Measurements from ENCODE around the gene FRMD3.

The FRMD3 gene

DNA sequence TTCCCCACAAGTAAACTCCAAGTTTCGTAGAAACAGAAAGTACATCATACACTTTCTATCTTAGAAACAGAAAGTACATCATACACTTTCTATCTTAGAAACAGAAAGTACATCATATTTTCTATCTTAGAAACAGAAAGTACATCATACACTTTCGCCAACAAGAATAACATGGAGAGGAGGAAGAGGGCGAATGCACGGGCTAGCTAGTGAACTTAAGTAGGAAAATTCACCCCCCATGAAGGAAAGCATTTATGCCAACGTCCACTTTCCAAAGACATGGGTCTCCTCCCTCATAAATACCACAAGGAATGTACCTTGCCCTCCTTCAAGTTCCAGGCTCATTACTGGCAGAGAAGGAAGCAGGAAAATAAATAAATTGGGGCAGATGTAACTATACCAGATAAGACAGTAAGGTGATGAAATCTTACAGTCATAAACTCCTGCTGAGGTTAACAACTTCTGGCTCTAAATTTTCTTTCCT, 64.7 kb downstream of the FRMD3 start:
- DNase-seq (ENCODE audit: low read depth): no peak

DNA sequence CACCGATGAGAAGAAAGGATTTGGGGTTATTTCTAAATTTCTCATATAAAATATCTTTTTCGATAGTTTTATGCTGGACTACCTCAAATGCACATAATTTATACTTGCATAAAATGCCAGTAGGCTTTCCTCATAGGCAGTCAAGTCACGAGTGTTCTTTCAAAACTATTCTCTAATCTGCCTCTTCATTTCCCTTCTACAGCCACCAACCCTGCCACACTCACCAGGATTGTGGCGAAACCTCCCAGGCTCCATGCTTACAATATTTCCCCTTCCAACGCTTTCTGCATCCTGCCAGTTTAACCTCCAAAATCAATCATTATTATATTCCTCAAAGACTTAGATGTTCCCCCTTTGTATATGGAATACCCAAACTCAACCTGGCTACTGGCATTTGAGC, 65.4 kb downstream of the FRMD3 start:
- no peak for DNase-seq (ENCODE audit: low read depth)

DNA sequence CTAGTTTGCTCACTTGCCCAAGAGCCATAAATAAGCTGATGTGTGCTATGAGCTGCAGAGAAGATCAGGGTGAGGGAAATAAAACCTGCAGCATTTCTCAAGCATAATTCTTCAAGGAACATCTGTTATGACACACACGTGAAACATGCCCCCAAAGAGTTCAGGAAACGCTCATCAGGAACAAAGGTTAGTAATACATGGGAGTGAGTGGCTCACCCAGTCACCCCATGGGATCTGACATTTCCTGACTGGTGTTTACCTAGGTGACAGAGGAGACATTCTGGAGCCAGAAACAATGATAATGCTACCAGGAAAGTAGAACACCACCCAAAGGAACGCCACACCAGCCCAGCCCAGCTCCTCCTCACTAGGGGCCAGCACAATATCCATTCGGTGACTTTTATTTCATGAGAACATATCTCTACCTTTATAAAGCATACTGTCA, 66.0 kb downstream of the FRMD3 start:
- DNase-seq (ENCODE audit: low read depth): no peak

DNA sequence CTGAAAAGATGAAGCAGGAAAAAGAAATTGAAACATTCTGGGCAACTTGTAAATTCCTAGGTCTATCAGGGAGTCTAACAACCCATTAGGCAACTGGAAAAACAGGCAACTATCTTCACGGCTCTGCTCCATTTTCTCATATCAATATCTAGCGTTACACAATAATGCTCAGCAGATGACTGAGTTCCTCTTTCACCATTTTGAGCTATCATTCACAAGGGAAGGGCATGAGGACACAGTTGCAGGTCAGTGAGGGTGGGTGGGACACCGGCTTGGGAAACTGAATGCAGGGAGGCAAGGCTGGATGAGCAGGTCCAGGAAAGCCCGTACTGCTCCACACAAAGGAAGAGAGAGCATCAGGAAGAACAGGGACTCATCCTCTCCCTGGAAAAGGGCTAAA, 67.0 kb downstream of the FRMD3 start:
- DNase-seq (ENCODE audit: low read depth): no peak

DNA sequence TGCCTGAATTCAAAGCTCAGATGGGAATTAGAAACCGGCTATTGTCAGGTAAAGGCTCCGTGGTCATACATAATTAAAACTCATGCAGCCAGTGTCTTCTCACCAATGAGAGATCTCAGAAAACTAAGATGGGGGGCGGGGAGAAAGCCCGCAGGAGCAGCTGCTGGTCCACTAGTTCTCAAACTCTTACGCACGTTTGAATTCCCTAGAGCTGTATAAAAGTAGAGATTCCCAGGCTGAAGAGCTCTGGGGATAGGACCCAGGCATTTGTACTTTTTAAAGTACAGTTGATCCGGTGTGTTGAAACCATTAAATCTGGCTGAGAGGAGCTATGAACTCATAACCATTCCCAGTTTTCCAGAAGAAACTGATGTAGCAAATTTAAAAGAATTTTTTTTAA, 68.5 kb downstream of the FRMD3 start:
- no peak for DNase-seq (ENCODE audit: low read depth)

DNA sequence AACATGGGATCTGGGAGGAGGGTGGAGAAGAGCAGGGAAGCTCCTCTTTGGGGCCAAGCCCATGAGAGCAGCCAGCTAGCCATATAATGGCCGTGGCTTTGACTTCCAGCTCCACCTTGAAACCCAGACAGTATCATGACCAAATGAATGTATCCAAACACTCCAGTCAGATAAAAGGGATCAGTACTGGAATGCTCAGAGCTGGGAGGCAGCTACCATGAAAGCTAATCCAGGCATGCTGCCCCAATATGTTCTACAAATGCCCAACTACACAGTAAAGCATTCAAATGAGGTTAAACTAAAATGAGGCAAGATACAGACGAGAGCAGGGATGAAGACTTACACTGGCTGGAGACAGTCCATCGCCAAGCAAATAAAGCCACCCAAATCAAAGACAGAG, 69.4 kb downstream of the FRMD3 start:
- no peak for DNase-seq (ENCODE audit: low read depth)

DNA sequence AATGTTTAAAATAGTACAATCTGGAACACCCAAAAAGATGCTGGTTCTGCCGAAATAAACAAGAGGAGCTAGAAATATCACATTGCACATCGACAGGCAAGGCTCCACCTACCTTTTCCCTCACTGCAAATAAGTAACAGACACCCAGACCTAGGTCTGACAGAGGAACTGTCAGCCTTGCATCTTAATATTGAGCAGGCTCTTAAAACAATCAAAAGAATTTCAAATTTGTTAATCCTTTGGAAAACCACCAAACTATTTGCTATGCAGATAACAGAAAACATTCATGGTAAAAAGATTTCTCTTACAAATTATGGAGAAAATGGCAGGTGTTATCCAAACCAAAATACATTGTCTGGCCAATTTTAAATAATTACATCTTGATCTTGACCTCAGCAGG, 71.3 kb downstream of the FRMD3 start:
- no peak for DNase-seq (ENCODE audit: low read depth)

DNA sequence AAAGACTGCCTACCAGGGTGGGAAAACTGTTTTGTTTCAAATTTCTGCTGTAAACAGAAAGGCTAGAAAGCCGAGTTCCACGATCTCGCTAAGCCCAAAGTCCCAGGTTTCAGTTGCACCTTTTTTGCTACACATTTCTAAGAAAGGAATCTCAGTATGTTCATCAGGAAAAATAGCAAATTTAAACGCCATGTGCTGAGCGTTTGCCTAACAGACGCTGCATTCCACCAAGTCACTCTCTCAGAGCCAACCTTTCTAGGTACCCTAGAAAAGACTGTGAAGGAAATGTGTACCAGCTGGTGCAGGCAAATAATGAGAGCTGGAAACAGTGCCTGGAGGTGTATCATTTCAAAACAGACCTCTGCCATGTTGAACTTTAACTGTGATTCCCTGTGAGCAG, 71.8 kb downstream of the FRMD3 start:
- DNase-seq (ENCODE audit: low read depth): no peak

DNA sequence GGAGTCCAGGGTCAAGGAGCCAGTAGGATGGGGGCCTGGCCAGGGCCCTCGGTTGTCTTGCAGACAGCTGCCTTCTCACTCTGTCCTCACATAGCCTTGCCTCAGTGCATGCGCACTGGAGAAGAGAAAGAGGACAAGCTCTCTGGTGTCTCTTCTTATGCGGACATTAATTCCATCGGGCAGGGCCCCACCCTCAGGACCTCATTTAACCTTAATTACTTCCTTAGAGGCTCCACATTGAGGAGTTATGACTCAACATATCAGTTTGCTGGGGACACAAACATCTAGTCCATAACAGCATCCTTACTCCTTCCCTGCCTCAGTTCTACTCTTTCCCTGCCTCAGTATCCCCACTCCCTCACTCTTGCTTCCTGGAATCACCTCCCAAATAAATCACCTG, 78.4 kb downstream of the FRMD3 start:
- no peak for DNase-seq (ENCODE audit: low read depth)

DNA sequence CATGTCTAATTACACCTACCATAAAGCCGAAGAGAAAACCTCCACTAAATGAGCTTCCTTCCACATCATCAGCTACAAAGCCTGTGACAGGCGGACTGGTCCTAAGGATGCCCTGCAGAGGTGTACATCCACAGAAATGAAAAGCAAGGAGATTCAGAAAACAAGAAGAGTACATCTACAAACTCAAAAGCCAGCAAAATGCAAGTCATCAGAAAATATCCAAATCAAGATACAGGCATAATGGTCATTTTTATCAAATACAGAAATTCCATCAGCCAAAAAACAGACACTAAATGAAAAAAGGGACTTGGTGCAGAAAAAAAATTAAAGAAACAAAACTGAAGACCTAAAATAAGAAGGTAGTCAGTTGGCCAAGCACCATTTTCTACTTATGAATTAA, 79.7 kb downstream of the FRMD3 start:
- no peak for DNase-seq (ENCODE audit: low read depth)

DNA sequence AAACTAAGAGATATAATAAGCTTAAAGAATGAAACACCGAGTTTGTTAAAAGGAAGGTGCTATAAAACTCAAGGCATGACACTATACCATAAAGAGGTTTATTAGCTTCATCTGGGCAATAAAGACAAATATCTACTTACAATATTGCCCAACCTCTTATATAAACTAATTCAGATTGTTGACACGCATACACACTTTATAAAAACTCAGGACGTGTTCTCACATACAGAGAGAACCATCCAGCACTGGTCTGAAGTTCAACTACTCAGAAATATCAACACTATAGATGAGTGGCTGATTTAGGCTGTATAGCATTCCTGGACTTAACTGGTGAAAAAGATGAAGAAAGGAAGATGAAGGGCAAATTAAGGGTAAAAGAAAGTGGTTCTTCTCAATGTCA, 81.2 kb downstream of the FRMD3 start:
- no peak for DNase-seq (ENCODE audit: low read depth)

DNA sequence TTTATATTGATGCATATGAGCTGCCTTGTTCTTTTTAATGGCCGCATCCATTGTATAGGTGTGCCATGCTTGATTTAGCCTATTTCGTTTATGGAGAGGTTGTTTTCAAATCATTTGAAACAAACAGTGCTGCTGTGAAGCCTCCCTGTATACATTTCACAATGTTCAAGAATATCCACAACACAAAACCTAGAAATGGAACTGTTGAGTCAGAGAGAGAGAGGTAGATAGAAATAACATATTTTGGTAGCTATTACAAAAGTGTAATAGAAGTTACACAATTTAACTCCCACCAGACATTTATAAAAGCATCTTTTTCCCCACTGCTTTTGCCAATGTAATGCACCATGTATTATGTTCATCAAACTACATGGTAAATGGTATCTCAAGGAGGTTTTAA, 82.0 kb downstream of the FRMD3 start:
- DNase-seq (ENCODE audit: low read depth): no peak

DNA sequence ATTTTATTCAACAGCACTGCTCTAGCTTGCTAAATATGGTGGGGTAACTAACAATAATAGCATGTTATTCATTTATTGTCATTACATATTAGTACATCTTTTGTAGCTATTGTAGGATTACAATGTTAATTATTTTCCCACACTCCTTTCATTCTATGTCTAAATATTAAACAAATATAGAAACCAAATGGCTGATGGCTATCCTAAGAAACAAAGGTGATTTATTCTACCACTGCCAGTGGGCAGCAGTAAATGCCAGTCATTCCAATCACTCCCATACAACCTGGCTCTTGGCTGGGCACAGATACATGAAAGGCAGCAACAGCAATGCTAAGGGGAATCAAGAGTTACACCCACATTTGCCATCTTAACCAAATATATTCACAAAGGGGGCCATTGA, 84.1 kb downstream of the FRMD3 start:
- DNase-seq (ENCODE audit: low read depth): no peak

DNA sequence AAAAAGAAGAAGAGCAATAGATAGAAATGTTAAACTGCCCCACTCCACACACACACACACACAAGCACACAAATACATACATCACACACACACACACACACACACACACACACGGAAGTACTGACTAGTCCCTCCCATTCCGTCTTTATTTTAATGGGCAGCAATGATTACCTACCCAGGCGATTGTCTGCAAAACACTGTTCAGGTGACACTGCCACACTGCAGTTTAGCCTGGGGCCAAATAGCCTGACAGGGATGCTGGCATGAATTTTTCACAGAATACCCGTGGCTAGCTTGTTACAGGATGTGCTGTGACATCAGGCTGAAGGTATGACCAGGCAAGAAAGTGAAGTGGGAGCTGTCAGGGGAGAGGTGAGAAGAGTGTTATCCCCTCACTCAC, 86.9 kb downstream of the FRMD3 start:
- no peak for DNase-seq (ENCODE audit: low read depth)

DNA sequence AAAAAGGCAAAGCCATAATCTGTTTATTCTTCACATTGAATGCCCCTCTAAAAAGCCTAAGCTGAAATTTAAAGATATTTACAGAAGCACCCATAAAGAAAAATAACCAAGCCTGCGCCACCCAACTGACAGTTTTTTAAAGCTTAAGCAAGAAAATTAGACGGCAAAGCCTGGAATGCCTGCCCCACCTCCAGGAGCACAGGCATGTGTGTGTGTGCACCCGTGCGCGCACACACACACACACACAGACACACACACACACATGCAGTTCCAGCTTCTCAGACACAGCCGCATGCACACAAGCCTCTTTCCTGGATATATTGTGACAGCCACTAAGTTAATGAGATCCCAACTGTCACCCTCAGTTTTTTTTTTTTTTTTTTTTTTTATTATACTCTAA, 88.2 kb downstream of the FRMD3 start:
- DNase-seq (ENCODE audit: low read depth): no peak

DNA sequence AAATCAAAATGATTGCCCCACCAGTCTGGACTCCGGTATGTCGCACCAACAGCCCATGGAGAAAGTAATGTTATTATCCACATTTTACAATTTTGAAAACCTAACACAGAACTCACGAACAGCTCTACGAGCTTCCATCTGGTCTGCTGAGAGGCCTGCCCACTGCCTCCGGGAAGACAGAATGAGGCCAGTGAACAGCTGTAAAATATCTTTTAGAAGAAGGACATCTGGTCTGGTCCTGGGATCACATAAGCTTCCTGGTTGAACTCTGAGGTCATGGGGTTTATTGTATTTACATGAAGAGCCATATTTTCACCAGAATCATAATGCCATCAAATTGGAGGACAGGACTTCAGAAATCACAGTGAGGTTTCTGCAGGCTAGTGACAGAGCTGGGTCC, 89.0 kb downstream of the FRMD3 start:
- no peak for DNase-seq (ENCODE audit: low read depth)

DNA sequence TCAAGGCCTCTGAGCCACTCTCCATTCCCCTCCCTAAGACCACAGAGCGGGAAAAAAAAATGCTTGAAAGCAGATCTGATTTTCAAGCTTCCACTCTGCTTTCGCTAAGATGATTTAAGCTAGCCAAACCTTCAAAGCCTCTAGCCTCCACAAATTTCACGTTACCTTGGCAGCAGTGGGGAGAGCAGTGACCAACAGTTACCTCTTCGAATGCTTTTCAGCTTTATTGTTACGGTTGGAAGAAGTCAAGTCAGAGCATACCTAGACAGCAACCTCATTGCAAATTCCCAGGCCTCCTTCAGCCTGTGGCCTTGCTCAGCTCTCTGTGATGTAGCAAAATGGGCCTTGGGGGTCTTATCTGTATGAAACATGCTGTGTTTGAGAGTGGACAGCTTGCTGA, 89.6 kb downstream of the FRMD3 start:
- no peak for DNase-seq (ENCODE audit: low read depth)

DNA sequence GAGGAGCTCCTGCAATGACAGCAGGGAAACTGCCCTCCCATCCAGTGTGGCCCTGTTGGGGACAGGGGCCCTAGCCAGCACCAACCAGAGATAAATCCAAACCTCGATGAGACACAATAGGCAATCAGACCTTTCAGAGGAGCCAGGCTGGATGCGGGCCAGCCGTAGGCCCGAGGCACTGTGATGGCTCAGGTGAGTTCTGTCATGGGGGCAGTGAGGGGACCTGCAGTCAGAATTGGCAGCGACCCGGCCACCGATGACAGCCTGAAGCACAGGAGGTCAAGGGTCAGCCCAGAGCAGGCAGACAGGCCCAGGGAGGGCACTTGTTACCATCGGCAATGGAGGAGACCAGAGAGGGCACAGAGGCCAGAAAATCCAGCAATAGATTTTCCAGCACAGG, 90.8 kb downstream of the FRMD3 start:
- no peak for DNase-seq (ENCODE audit: low read depth)

DNA sequence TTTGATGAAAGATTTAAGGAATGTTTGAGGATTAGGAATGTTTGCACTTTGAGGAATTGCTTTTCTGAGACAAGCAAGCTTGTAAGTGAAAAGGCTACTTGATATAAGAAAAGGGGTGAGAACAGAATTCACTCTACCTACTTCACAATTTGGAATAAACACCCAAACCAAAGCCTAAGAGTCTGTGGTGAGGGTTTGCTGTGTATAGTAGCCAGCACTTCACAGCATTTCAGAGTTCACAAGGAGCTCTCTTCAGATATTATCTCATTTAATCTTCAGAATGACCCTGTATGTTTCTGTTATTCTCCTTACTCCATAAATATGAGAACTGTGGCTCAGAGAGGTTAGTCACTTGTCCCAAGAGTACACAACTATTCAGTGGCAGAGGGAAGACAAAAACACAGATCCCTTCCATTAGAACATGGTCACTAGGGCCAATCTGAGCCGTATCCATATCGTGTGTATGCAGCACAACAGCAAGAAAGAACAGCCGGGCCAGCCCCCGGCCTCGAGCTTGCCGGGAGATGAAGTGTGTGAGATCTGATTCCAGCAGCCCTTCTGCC, 92.4 kb downstream of the FRMD3 start:
- no peak for DNase-seq (ENCODE audit: low read depth)

DNA sequence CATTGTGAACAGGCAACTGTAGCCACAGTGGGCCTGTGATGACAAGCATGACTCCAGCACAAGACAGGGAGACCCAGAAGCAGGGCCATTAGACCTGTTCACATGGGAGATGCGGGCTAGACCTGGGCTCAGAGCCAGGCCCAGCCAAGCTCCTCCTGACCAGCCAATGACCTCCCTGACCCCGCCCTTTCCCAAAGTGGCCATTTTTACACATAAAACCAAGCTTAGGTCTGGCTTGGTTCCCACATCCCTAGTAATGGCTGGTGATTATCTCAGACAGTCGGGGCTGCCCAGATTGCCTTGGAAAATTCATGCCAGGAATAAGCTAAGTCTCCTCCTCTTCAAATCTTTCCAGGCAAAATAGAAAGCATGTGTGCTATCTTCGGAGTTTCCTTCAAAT, 94.1 kb downstream of the FRMD3 start:
- no peak for DNase-seq (ENCODE audit: low read depth)

DNA sequence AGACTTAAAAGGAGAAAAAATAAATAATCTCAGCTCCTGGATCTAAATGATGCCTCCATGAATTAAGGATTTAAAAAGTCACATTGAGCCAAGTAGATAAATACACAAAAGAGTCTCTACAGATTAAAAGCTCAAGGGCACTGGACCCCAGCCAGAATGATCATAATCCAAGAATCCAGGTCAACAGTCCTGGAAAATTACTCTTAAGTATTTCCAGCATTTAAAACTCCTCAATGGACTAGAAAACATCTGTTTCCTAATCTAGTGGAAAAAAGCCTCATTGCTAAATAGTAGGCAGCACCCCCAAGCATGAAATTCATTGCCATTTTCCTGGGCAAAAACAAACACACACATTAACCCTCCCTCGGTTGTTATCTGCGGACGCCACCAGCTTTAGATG, 96.8 kb downstream of the FRMD3 start:
- no peak for DNase-seq (ENCODE audit: low read depth)

DNA sequence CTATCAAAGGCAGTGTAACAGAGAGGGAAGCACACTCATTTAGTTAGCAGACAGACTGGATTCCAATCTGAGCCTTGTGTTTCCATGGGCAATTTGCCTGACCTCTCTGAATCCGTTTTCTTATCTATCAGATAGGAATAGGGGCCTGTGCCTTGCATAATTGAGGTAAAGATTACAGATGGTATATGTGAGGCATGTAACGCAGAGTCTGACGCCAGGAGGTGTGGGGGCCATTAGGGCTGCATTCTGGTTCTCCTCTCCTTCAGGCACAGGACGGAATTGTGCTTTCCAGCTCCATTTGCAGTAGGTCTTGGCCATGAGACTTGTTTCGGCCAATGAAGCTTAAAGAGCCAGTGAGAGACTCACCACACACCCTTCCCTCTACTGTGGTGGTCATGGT, 97.6 kb downstream of the FRMD3 start:
- no peak for DNase-seq (ENCODE audit: low read depth)

DNA sequence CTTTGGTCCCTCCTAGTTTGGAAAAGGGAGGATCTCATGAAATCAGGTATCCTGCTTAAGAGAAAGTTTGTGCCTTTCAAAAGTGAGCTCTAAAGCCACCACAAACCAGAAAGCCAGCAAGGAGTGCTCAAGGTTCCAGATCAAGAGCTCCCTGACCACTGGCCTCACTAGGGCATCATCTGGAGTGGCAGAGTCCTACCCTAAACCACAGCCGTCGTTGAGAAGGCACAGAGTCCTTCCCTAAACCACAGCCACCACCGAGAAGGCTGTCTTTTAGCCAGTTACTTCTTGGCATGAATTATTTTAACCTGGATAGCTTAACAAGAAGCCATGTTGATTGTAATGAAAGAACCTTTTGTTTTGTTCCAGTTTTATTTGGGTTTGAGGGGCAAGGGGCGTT, 102.9 kb downstream of the FRMD3 start:
- no peak for DNase-seq (ENCODE audit: low read depth)

DNA sequence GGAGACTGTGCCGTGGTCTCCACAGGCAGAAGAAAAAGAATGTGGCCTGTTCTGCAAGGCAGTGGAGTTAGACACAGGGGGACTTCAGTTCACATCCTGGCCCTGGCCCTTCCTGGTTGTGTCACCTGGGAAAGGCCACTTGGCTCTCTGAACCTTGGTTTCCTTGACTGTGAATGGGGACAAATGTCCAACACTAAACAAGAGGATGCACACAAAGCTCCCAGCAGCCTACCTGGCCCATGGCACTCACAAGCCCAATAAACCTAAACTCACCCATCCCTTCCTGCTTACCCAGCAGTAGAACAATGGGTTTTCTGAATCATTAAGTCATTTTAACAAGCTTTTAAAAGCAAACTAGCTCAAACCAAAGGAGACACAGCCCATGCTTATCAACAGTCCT, 103.9 kb downstream of the FRMD3 start:
- DNase-seq (ENCODE audit: low read depth): no peak

DNA sequence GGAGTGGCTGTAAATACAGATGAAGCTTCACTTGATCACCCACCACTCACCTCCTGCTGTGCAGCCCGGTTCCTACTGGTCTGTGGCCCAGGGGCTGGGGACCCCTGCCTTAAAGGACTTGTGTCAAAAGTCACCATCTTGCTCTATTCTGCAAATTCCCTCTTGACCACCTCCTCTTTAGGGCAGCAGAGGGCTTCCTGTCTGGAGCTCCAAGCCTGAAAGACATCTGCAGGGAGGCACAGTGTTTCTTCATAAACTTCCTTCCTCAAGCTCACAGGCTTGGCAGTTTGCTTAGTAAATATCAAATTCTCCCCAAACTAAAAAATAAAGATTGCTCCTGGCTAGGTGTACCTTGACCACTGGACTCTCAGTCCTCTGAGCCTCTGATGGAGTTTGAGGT, 104.4 kb downstream of the FRMD3 start:
- no peak for DNase-seq (ENCODE audit: low read depth)

All from CMK (cell line).